ENCODE measurements around the gene ELOF1.

GRCh38 chr19:11596156-11596555 lies 37.1 kb upstream of the ELOF1 start:
- TF ChIP-seq NPAS2 (CRISPR knock-in tag; IDR thresholded peaks at IDR 0.05; ENCODE audit: borderline replicate concordance) (no peak), TBL1XR1 (IDR thresholded peaks at IDR 0.05; ENCODE audit: borderline replicate concordance, low read length, partially characterized antibody) (no peak), SIN3A (IDR thresholded peaks at IDR 0.05; ENCODE audit: borderline replicate concordance, low read depth, low read length) (no peak), POLR2AphosphoS2 (IDR thresholded peaks at IDR 0.05; ENCODE audit: low read depth, low read length) (no peak), ZNF431 (CRISPR knock-in tag; IDR thresholded peaks at IDR 0.05; ENCODE audit: borderline replicate concordance, low read depth) (no peak), EP300 (IDR thresholded peaks at IDR 0.05; ENCODE audit: low read depth in 2 of 2, low read length in 2 of 2) (no peak), EP300 (CRISPR knock-in tag; IDR thresholded peaks at IDR 0.05; ENCODE audit: borderline replicate concordance) (no peak), SOX6 (IDR thresholded peaks at IDR 0.05) (no peak), SOX6 (CRISPR knock-in tag; IDR thresholded peaks at IDR 0.05) (no peak), FOXA1 (IDR thresholded peaks at IDR 0.05) (no peak), FOXA1 (CRISPR knock-in tag; IDR thresholded peaks at IDR 0.05) (no peak), ZNF274 (CRISPR knock-in tag; IDR thresholded peaks at IDR 0.05) (no peak)
- TF ChIP-seq, protein P1, sequence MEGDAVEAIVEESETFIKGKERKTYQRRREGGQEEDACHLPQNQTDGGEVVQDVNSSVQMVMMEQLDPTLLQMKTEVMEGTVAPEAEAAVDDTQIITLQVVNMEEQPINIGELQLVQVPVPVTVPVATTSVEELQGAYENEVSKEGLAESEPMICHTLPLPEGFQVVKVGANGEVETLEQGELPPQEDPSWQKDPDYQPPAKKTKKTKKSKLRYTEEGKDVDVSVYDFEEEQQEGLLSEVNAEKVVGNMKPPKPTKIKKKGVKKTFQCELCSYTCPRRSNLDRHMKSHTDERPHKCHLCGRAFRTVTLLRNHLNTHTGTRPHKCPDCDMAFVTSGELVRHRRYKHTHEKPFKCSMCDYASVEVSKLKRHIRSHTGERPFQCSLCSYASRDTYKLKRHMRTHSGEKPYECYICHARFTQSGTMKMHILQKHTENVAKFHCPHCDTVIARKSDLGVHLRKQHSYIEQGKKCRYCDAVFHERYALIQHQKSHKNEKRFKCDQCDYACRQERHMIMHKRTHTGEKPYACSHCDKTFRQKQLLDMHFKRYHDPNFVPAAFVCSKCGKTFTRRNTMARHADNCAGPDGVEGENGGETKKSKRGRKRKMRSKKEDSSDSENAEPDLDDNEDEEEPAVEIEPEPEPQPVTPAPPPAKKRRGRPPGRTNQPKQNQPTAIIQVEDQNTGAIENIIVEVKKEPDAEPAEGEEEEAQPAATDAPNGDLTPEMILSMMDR (CRISPR knock-in tag; IDR thresholded peaks at IDR 0.05): no peak
